Peyer's patch (tissue), 4 donors: ENCODE results near the gene CPNE8.

Experiments used
- POLR2A ChIP-seq, 2 donors: fragments of 450-650 bp; IDR thresholded peaks; one replicate each; pipeline ENCODE4 v1.5.1; 2017; ENCODE audit warnings: antibody characterized with exemption in 2 of 2, mild to moderate bottlenecking in 2 of 2, moderate library complexity in 2 of 2
- TF ChIP-seq, protein P1 (sequence below), 6 experiments: fragments of 450-650 bp in 4 of 6; fragments of 200-600 bp in 2 of 6; sonication (generic) in 1 of 6; IDR thresholded peaks; one replicate each; pipeline ENCODE4 v1.5.1; 2017 to 2019; ENCODE audit warnings: antibody characterized with exemption in 6 of 6, mild to moderate bottlenecking in 3 of 6, moderate library complexity in 1 of 6

- TF ChIP-seq, protein P1, sequence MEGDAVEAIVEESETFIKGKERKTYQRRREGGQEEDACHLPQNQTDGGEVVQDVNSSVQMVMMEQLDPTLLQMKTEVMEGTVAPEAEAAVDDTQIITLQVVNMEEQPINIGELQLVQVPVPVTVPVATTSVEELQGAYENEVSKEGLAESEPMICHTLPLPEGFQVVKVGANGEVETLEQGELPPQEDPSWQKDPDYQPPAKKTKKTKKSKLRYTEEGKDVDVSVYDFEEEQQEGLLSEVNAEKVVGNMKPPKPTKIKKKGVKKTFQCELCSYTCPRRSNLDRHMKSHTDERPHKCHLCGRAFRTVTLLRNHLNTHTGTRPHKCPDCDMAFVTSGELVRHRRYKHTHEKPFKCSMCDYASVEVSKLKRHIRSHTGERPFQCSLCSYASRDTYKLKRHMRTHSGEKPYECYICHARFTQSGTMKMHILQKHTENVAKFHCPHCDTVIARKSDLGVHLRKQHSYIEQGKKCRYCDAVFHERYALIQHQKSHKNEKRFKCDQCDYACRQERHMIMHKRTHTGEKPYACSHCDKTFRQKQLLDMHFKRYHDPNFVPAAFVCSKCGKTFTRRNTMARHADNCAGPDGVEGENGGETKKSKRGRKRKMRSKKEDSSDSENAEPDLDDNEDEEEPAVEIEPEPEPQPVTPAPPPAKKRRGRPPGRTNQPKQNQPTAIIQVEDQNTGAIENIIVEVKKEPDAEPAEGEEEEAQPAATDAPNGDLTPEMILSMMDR (IDR thresholded peaks at IDR 0.05) = no peak
- no peak for TF ChIP-seq POLR2A (IDR thresholded peaks at IDR 0.05)
These were observed 122.1 kb downstream of the CPNE8 start for GRCh38 chr12:38783304-38783703.
